Neuronal stem cell (in vitro differentiated cells): Measurements from ENCODE around the gene SMAD7.

ENCODE experiments used
- DNase-seq: peaks from one replicate; pipeline ENCODE4 v3.0.0-alpha.2; 2013; ENCODE audit warnings: low spot score
- H2AFZ ChIP-seq: one replicate; pipeline ENCODE4 v1.6.1; 2013; ENCODE audit warnings: mild to moderate bottlenecking, low read length, inconsistent platforms
- H2AK5ac ChIP-seq: 2 replicates; pipeline ENCODE4 v1.6.1; 2013; ENCODE audit warnings: low read depth, mild to moderate bottlenecking, inconsistent platforms, low read length, moderate library complexity, mixed read lengths
- H2BK120ac ChIP-seq: 2 replicates; pipeline ENCODE4 v1.6.1; 2013; ENCODE audit warnings: low read depth, mild to moderate bottlenecking, inconsistent platforms, low read length, moderate library complexity, mixed read lengths
- H2BK12ac ChIP-seq: one replicate; pipeline ENCODE4 v1.6.1; 2013; ENCODE audit warnings: low read length, inconsistent platforms
- H2BK15ac ChIP-seq: 2 replicates; pipeline ENCODE4 v1.6.1; 2013; ENCODE audit warnings: mild to moderate bottlenecking, low read length, inconsistent platforms, mixed read lengths
- H2BK5ac ChIP-seq: one replicate; pipeline ENCODE4 v1.6.1; 2013; ENCODE audit warnings: inconsistent platforms, mild to moderate bottlenecking, low read length, moderate library complexity
- H3K14ac ChIP-seq: one replicate; pipeline ENCODE4 v1.6.1; 2013; ENCODE audit warnings: low read length, inconsistent platforms
- H3K18ac ChIP-seq: 2 replicates; pipeline ENCODE4 v1.6.1; 2013; ENCODE audit warnings: low read length, inconsistent platforms
- H3K23ac ChIP-seq: 2 replicates; pipeline ENCODE4 v1.6.1; 2013; ENCODE audit warnings: low read depth, mild to moderate bottlenecking, mixed read lengths, low read length, inconsistent platforms; ENCODE audit not compliant: poor library complexity
- H3K27ac ChIP-seq: replicated peaks from 3 replicates; pipeline ENCODE4 v1.5.1; 2013; ENCODE audit warnings: low read length, inconsistent platforms
- H3K27me3 ChIP-seq, 3 experiments: 2 replicates each; pipeline ENCODE4 v1.6.1; 2013; ENCODE audit warnings: low read length in 3 of 3, mild to moderate bottlenecking in 2 of 3, inconsistent platforms in 1 of 3, low read depth in 1 of 3, mixed read lengths in 1 of 3, moderate library complexity in 1 of 3; ENCODE audit not compliant: control insufficient read depth in 3 of 3, insufficient read depth in 3 of 3
- H3K36me3 ChIP-seq, 2 donors: replicated peaks in 1 of 2; 2 replicates each; pipeline ENCODE4 v1.6.1; 2013; ENCODE audit warnings: low read length in 2 of 2; ENCODE audit not compliant: control insufficient read depth in 2 of 2, insufficient read depth in 2 of 2
- H3K4ac ChIP-seq: 2 replicates; pipeline ENCODE4 v1.6.1; 2013; ENCODE audit warnings: inconsistent platforms, mild to moderate bottlenecking, low read length, moderate library complexity
- H3K4me1 ChIP-seq, 2 donors: 1 replicate in 1 of 2; 2 replicates in 1 of 2; pipeline ENCODE4 v1.6.1; 2013; ENCODE audit warnings: low read length in 2 of 2, low read depth in 1 of 2; ENCODE audit not compliant: control insufficient read depth in 2 of 2, insufficient read depth in 1 of 2
- H3K4me2 ChIP-seq: one replicate; pipeline ENCODE4 v1.6.1; 2013; ENCODE audit warnings: mild to moderate bottlenecking, low read length, inconsistent platforms; ENCODE audit not compliant: insufficient read depth, poor library complexity, severe bottlenecking
- H3K4me3 ChIP-seq, 2 donors: 2 replicates each; pipeline ENCODE4 v1.5.1; 2013; ENCODE audit warnings: low read length in 2 of 2, mild to moderate bottlenecking in 2 of 2, inconsistent platforms in 1 of 2, moderate library complexity in 1 of 2
- H3K79me1 ChIP-seq: one replicate; pipeline ENCODE4 v1.6.1; 2013; ENCODE audit warnings: low read depth, mild to moderate bottlenecking, inconsistent platforms, low read length, moderate library complexity
- H3K9ac ChIP-seq: one replicate; pipeline ENCODE4 v1.6.1; 2013; ENCODE audit warnings: mild to moderate bottlenecking, low read depth, low read length, inconsistent platforms; ENCODE audit not compliant: poor library complexity
- H3K9me3 ChIP-seq, 2 donors: replicated peaks in 1 of 2; 2 replicates each; pipeline versions ENCODE3 to v1.6.1; 2013; ENCODE audit warnings: low read length in 2 of 2, mild to moderate bottlenecking in 2 of 2, inconsistent platforms in 1 of 2, low read depth in 1 of 2, mixed read lengths in 1 of 2, moderate library complexity in 1 of 2; ENCODE audit not compliant: control insufficient read depth in 2 of 2, insufficient read depth in 1 of 2
- H4K8ac ChIP-seq: one replicate; pipeline ENCODE4 v1.6.1; 2013; ENCODE audit warnings: low read depth, mild to moderate bottlenecking, inconsistent platforms, low read length, moderate library complexity
- H4K91ac ChIP-seq: one replicate; pipeline ENCODE4 v1.6.1; 2013; ENCODE audit warnings: low read length, low read depth, mild to moderate bottlenecking, inconsistent platforms; ENCODE audit not compliant: poor library complexity
- WGBS, 2 donors: extraction: QIAGEN DNeasy Blood & Tissue Kit; methylation state at CpG; one replicate each; pipeline ENCODE4 v1.1.7; 2013; ENCODE audit warnings: missing lambda C conversion rate in 2 of 2, mixed read lengths in 1 of 2; ENCODE audit not compliant: insufficient read length in 2 of 2, insufficient replicate concordance in 1 of 2; ENCODE audit errors: extremely low coverage in 2 of 2; 5-methylcytosine and 5-hydroxymethylcytosine counted together

The SMAD7 gene

GRCh38 chr18:48931680-48932461 is 18.9 kb downstream of the SMAD7 start:
- Histone ChIP-seq H3K27ac (no peak overlapping the region), H3K4ac (no peak overlapping the region), H4K8ac (no peak overlapping the region), H3K79me1 (no peaks in the 10 kb centered on the region), H3K23ac (no peak overlapping the region), H3K9me3 (no peaks in the 10 kb centered on the region), H2BK120ac (no peak overlapping the region), H3K27me3 (no peaks in the 10 kb centered on the region), H2AK5ac (no peak overlapping the region), H3K9ac (peak overlapping the region; percentile 55), H2BK15ac (no peak overlapping the region), H2BK12ac (no peak overlapping the region), H3K4me1 (peaks cover 19 to 29% of the 10 kb centered on the region in 2 donors), H2AFZ (no peak overlapping the region), H3K36me3 (no peaks in the 10 kb centered on the region), H2BK5ac (no peak overlapping the region), H3K4me3 (no peak overlapping the region), H3K14ac (no peak overlapping the region), H4K91ac (no peak overlapping the region), H3K4me2 (no peak overlapping the region), H3K18ac (no peak overlapping the region)
- WGBS, 2 donors: no CpG with 5 or more reads among the region's 11 CpGs
- no peak for DNase-seq

GRCh38 chr18:48930926-48931325 is 19.8 kb downstream of the SMAD7 start:
- no peak overlapping the region for H3K27ac ChIP-seq

GRCh38 chr18:48929941-48930713 is 20.6 kb downstream of the SMAD7 start:
- Histone ChIP-seq H3K27ac (no peak overlapping the region), H3K9me3 (no peaks in the 10 kb centered on the region), H4K91ac (no peak overlapping the region), H3K4me3 (no peak overlapping the region), H3K18ac (peak overlapping the region; percentile 69), H3K4me2 (no peak overlapping the region), H3K79me1 (no peaks in the 10 kb centered on the region), H3K23ac (no peak overlapping the region), H2AFZ (no peak overlapping the region), H2BK12ac (no peak overlapping the region), H3K9ac (no peak overlapping the region), H3K4ac (no peak overlapping the region), H2BK5ac (no peak overlapping the region), H2AK5ac (peak overlapping the region; percentile 76), H2BK120ac (no peak overlapping the region), H3K27me3 (no peaks in the 10 kb centered on the region), H2BK15ac (no peak overlapping the region), H4K8ac (no peak overlapping the region), H3K14ac (no peak overlapping the region), H3K36me3 (no peaks in the 10 kb centered on the region), H3K4me1 (peaks cover 19 to 32% of the 10 kb centered on the region in 2 donors)
- DNase-seq: no peak
- WGBS, 2 donors: no CpG with 5 or more reads among the region's 20 CpGs

More at GRCh38 chr18:48930926-48931325, 19.8 kb downstream of the SMAD7 start:
- H3K9ac ChIP-seq: no peak overlapping the region
- no peak overlapping the region for H2BK12ac ChIP-seq
- H3K27me3 ChIP-seq: no peaks in the 10 kb centered on the region
- H3K79me1 ChIP-seq: no peaks in the 10 kb centered on the region
- no peak overlapping the region for H3K14ac ChIP-seq
- H3K4me1 ChIP-seq: peaks cover 19 to 29% of the 10 kb centered on the region in 2 donors
- WGBS, 2 donors: no CpG with 5 or more reads among the region's 3 CpGs
- no peak overlapping the region for H2AFZ ChIP-seq
- H2AK5ac ChIP-seq: no peak overlapping the region
- no peak for DNase-seq
- H3K9me3 ChIP-seq: no peaks in the 10 kb centered on the region
- H3K4ac ChIP-seq: no peak overlapping the region
- H2BK5ac ChIP-seq: no peak overlapping the region
- no peak overlapping the region for H2BK15ac ChIP-seq
- no peaks in the 10 kb centered on the region for H3K36me3 ChIP-seq
- H4K8ac ChIP-seq: no peak overlapping the region
- no peak overlapping the region for H4K91ac ChIP-seq
- H3K23ac ChIP-seq: no peak overlapping the region
- no peak overlapping the region for H3K4me3 ChIP-seq
- H3K4me2 ChIP-seq: no peak overlapping the region
- no peak overlapping the region for H2BK120ac ChIP-seq
- H3K18ac ChIP-seq: no peak overlapping the region

- no CpG with 5 or more reads among the region's 2 CpGs for WGBS, 2 donors
- Histone ChIP-seq H3K4me1 (peaks cover 25 to 38% of the 10 kb centered on the region in 2 donors), H3K27ac (no peak overlapping the region)
Observed at GRCh38 chr18:48929212-48929612, 21.6 kb downstream of the SMAD7 start.

More at GRCh38 chr18:48929212-48929612, 21.6 kb downstream of the SMAD7 start:
- Histone ChIP-seq H3K4ac (no peak overlapping the region), H3K79me1 (no peaks in the 10 kb centered on the region), H3K9me3 (no peaks in the 10 kb centered on the region), H2BK120ac (no peak overlapping the region), H3K4me2 (no peak overlapping the region), H2BK15ac (peak overlapping the region; percentile 54), H3K27me3 (no peaks in the 10 kb centered on the region), H2AK5ac (no peak overlapping the region), H4K8ac (no peak overlapping the region), H2BK12ac (no peak overlapping the region), H3K14ac (no peak overlapping the region), H3K23ac (no peak overlapping the region), H3K9ac (no peak overlapping the region), H2BK5ac (no peak overlapping the region), H3K36me3 (no peaks in the 10 kb centered on the region), H4K91ac (no peak overlapping the region), H3K18ac (no peak overlapping the region), H3K4me3 (no peak overlapping the region), H2AFZ (no peak overlapping the region)
- no peak for DNase-seq
